Panc1 (cell line): ENCODE data around the gene NOXO1.

Experiments used
- POLR2AphosphoS5 ChIP-seq: IDR thresholded peaks from 2 replicates; pipeline ENCODE4 v1.6.1; 2012; ENCODE audit warnings: mild to moderate bottlenecking, low read depth, low read length, moderate library complexity
- SIN3A ChIP-seq: IDR thresholded peaks from 2 replicates; pipeline ENCODE4 v1.6.1; 2012; ENCODE audit warnings: low read depth, mild to moderate bottlenecking, low read length, moderate library complexity, borderline replicate concordance; ENCODE audit not compliant: insufficient read depth
- TF ChIP-seq, protein P1 (sequence below): fragments of 450-650 bp; IDR thresholded peaks from 2 replicates; pipeline ENCODE4 v1.5.1; 2017; ENCODE audit warnings: mild to moderate bottlenecking
- TF ChIP-seq, protein P2 (sequence below), 2 experiments: IDR thresholded peaks; 2 replicates each; pipeline ENCODE4 v1.6.1; 2011 to 2012; ENCODE audit warnings: low read depth in 2 of 2, control low read depth in 1 of 2, low read length in 1 of 2, mild to moderate bottlenecking in 1 of 2, moderate library complexity in 1 of 2; ENCODE audit not compliant: insufficient read depth in 1 of 2

DNA sequence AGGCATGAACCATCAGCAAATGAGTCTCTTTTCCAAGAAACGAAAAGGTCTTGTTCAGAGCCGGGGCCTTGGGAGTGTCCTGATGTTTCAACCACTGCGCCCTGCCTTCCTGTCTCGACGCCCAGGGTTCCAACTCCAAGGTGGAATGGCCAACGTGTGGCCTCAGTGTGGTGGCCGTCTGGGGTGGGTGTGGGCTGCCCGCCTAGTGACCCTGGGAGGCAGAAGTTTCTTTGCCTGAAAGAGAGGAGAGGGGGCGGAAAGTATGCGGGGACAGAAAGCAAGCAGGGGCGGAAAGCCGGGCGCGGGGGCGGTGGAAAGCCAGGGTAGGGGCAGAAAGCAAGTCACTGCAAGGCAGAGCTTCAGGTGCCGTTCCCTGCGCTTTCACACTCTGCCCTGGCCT lies 42.4 kb downstream of the NOXO1 start:
- TF ChIP-seq, protein P1, sequence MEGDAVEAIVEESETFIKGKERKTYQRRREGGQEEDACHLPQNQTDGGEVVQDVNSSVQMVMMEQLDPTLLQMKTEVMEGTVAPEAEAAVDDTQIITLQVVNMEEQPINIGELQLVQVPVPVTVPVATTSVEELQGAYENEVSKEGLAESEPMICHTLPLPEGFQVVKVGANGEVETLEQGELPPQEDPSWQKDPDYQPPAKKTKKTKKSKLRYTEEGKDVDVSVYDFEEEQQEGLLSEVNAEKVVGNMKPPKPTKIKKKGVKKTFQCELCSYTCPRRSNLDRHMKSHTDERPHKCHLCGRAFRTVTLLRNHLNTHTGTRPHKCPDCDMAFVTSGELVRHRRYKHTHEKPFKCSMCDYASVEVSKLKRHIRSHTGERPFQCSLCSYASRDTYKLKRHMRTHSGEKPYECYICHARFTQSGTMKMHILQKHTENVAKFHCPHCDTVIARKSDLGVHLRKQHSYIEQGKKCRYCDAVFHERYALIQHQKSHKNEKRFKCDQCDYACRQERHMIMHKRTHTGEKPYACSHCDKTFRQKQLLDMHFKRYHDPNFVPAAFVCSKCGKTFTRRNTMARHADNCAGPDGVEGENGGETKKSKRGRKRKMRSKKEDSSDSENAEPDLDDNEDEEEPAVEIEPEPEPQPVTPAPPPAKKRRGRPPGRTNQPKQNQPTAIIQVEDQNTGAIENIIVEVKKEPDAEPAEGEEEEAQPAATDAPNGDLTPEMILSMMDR: no peak
- TF ChIP-seq SIN3A: no peak
- TF ChIP-seq, protein P2, sequence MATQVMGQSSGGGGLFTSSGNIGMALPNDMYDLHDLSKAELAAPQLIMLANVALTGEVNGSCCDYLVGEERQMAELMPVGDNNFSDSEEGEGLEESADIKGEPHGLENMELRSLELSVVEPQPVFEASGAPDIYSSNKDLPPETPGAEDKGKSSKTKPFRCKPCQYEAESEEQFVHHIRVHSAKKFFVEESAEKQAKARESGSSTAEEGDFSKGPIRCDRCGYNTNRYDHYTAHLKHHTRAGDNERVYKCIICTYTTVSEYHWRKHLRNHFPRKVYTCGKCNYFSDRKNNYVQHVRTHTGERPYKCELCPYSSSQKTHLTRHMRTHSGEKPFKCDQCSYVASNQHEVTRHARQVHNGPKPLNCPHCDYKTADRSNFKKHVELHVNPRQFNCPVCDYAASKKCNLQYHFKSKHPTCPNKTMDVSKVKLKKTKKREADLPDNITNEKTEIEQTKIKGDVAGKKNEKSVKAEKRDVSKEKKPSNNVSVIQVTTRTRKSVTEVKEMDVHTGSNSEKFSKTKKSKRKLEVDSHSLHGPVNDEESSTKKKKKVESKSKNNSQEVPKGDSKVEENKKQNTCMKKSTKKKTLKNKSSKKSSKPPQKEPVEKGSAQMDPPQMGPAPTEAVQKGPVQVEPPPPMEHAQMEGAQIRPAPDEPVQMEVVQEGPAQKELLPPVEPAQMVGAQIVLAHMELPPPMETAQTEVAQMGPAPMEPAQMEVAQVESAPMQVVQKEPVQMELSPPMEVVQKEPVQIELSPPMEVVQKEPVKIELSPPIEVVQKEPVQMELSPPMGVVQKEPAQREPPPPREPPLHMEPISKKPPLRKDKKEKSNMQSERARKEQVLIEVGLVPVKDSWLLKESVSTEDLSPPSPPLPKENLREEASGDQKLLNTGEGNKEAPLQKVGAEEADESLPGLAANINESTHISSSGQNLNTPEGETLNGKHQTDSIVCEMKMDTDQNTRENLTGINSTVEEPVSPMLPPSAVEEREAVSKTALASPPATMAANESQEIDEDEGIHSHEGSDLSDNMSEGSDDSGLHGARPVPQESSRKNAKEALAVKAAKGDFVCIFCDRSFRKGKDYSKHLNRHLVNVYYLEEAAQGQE (IDR thresholded peaks at IDR 0.05; ENCODE audit: insufficient read depth in 1 of 2, low read depth in 2 of 2, low read length in 1 of 2): no peak
- TF ChIP-seq POLR2AphosphoS5: no peak
